ENCODE data around the gene NUFIP1. TPM values are rescaled to one million over a fixed set of nuclear protein-coding genes. Genes with fewer than 3 reads are reported as not detected.

Gene NUFIP1
- total RNA-seq, 1 experiment from 2014 or later, result 12.2 TPM

- POLR2A ChIA-PET, result no interaction called here
- Histone ChIP-seq H3K4me1 (ENCODE audit: control insufficient read depth in 1 of 2, insufficient read depth in 2 of 2, low read length in 2 of 2) (no peaks in the 10 kb centered on the region), H3K4me3 (replicated peaks in 1 of 2; ENCODE audit: low read depth in 1 of 2, low read length in 2 of 2) (no peak overlapping the region), H3K4me2 (ENCODE audit: low read length) (no peak overlapping the region), H3K9me2 (ENCODE audit: insufficient read depth) (no peaks in the 10 kb centered on the region), H3K9ac (ENCODE audit: low read length) (no peak overlapping the region), H4K20me1 (ENCODE audit: insufficient read depth) (no peaks in the 10 kb centered on the region), H3K36me3 (ENCODE audit: control insufficient read depth in 1 of 2, insufficient read depth in 2 of 2, low read length in 2 of 2) (no peaks in the 10 kb centered on the region), H3K9me3 (ENCODE audit: control insufficient read depth in 1 of 2, insufficient read depth in 1 of 2, low read depth in 1 of 2, low read length in 2 of 2) (peaks cover 6 to 12% of the 10 kb centered on the region in 2 experiments; a peak in 2 of 4 replicates), H2AFZ (ENCODE audit: low read depth, low read length, poor library complexity, severe bottlenecking) (no peak overlapping the region), H3K79me2 (ENCODE audit: insufficient read depth, low read length) (no peaks in the 10 kb centered on the region), H3K27ac (ENCODE audit: low read depth, low read length) (no peak overlapping the region), H3K27me3 (ENCODE audit: insufficient read depth, low read length) (no peaks in the 10 kb centered on the region)
- RAD21 ChIA-PET (ENCODE audit: low non-redundant PET in 1 of 2, low total read pairs in 2 of 2, uncharacterized antibody in 2 of 2, unreplicated experiment in 2 of 2), result no interaction called here
- TF ChIP-seq ELF1 (IDR thresholded peaks at IDR 0.05; ENCODE audit: borderline replicate concordance, low read depth) (no peak), RAD21 (IDR thresholded peaks at IDR 0.05; ENCODE audit: low read depth) (no peak), EZH2phosphoT487 (IDR thresholded peaks at IDR 0.05; ENCODE audit: borderline replicate concordance) (no peak), ZFX (IDR thresholded peaks at IDR 0.05) (no peak), FOSL1 (IDR thresholded peaks at IDR 0.05; ENCODE audit: low read depth) (no peak)
- ATAC-seq, result no peak
- DNase-seq (ENCODE audit: low read depth, low spot score), result no peak
- no TSS peak for BruUV-seq (replicated peaks)
- intact Hi-C loops (cut with micrococcal nuclease), result no loop called here
- CTCF ChIA-PET, result no interaction called here
Observed at GRCh38 chr13:44908712-44909111, 80.6 kb downstream of the NUFIP1 start.

- H3K27me3 ChIP-seq (ENCODE audit: insufficient read depth, low read length), result no peaks in the 10 kb centered on the region
- no peak for ATAC-seq
- no peaks in the 10 kb centered on the region for H3K9me2 ChIP-seq (ENCODE audit: insufficient read depth)
- H3K36me3 ChIP-seq (ENCODE audit: control insufficient read depth in 1 of 2, insufficient read depth in 2 of 2, low read length in 2 of 2), result no peaks in the 10 kb centered on the region
- BruUV-seq (replicated peaks), result no TSS peak
- no peak overlapping the region for H3K27ac ChIP-seq (ENCODE audit: low read depth, low read length)
- no peak overlapping the region for H3K4me3 ChIP-seq (replicated peaks in 1 of 2; ENCODE audit: low read depth in 1 of 2, low read length in 2 of 2)
- H3K4me2 ChIP-seq (ENCODE audit: low read length), result no peak overlapping the region
- TF ChIP-seq EZH2 (IDR thresholded peaks at IDR 0.05), result no peak
- TF ChIP-seq RAD21 (IDR thresholded peaks at IDR 0.05; ENCODE audit: low read depth), result no peak
- no peak for TF ChIP-seq SP1 (IDR thresholded peaks at IDR 0.05; ENCODE audit: low read depth)
- TF ChIP-seq CBX3 (IDR thresholded peaks at IDR 0.05; ENCODE audit: low read depth), result no peak
- TF ChIP-seq MAX (IDR thresholded peaks at IDR 0.05), result no peak
- no peak overlapping the region for H3K9ac ChIP-seq (ENCODE audit: low read length)
- no peaks in the 10 kb centered on the region for H3K4me1 ChIP-seq (ENCODE audit: control insufficient read depth in 1 of 2, insufficient read depth in 2 of 2, low read length in 2 of 2)
- no peaks in the 10 kb centered on the region for H4K20me1 ChIP-seq (ENCODE audit: insufficient read depth)
- H3K9me3 ChIP-seq (ENCODE audit: control insufficient read depth in 1 of 2, insufficient read depth in 1 of 2, low read depth in 1 of 2, low read length in 2 of 2), result peaks cover 6 to 12% of the 10 kb centered on the region in 2 experiments; a peak in 2 of 4 replicates
- intact Hi-C loops (cut with micrococcal nuclease), result no loop called here
- no peaks in the 10 kb centered on the region for H3K79me2 ChIP-seq (ENCODE audit: insufficient read depth, low read length)
- ChIA-PET POLR2A (no interaction called here), CTCF (no interaction called here), RAD21 (ENCODE audit: low non-redundant PET in 1 of 2, low total read pairs in 2 of 2, uncharacterized antibody in 2 of 2, unreplicated experiment in 2 of 2) (no interaction called here)
- DNase-seq (ENCODE audit: low read depth, low spot score), result no peak
- H2AFZ ChIP-seq (ENCODE audit: low read depth, low read length, poor library complexity, severe bottlenecking), result no peak overlapping the region
Observed at GRCh38 chr13:44908266-44908665, 81.0 kb downstream of the NUFIP1 start.

Measured in HCT116 (cell line).